Peyer's patch (tissue), 4 donors: ENCODE measurements around the gene KLK8. TPM values are rescaled to one million over a fixed set of nuclear protein-coding genes. Genes with fewer than 3 reads are reported as not detected.

Experiments
- DNase-seq, 3 donors: peaks; one replicate each; pipeline ENCODE4 v3.0.0-alpha.2; 2017 to 2019
- H3K27ac ChIP-seq, 4 donors: fragments of 200-600 bp; sonication (generic); one replicate each; pipeline ENCODE4 v1.5.1; 2016 to 2019
- H3K27me3 ChIP-seq, 2 donors: fragments of 200-600 bp; sonication (generic); one replicate each; pipeline ENCODE4 v1.5.1; 2019
- H3K36me3 ChIP-seq, 3 donors: fragments of 200-600 bp; sonication (generic); one replicate each; pipeline ENCODE4 v1.5.1; 2016 to 2019
- H3K4me1 ChIP-seq, 4 donors: fragments of 200-600 bp; sonication (generic); one replicate each; pipeline ENCODE4 v1.5.1; 2016 to 2019
- H3K4me3 ChIP-seq, 4 donors: fragments of 200-600 bp; sonication (generic); 1 replicate in 3 of 4; 2 replicates in 1 of 4; pipeline ENCODE4 v1.5.1; 2016 to 2019; ENCODE audit warnings: mild to moderate bottlenecking in 1 of 4
- H3K9me3 ChIP-seq, 4 donors: fragments of 200-600 bp; sonication (generic); one replicate each; pipeline ENCODE4 v1.5.1; 2016 to 2019; ENCODE audit warnings: mild to moderate bottlenecking in 1 of 4
- POLR2A ChIP-seq, 2 donors: fragments of 450-650 bp; IDR thresholded peaks; one replicate each; pipeline ENCODE4 v1.5.1; 2017; ENCODE audit warnings: antibody characterized with exemption in 2 of 2, mild to moderate bottlenecking in 2 of 2, moderate library complexity in 2 of 2
- total RNA-seq, 4 donors: library from RNA; depleted of rRNA; stranded (reverse); fragments of >200 nt; gene quantifications; one replicate each; pipeline ENCODE4 v1.1.0, GENCODE V29; 2016
- TF ChIP-seq, protein P1 (sequence below), 6 experiments: fragments of 450-650 bp in 4 of 6; fragments of 200-600 bp in 2 of 6; sonication (generic) in 1 of 6; IDR thresholded peaks; one replicate each; pipeline ENCODE4 v1.5.1; 2017 to 2019; ENCODE audit warnings: antibody characterized with exemption in 6 of 6, mild to moderate bottlenecking in 3 of 6, moderate library complexity in 1 of 6

Gene KLK8
- total RNA-seq, 4 donors from 2014 or later, result not detected

- no peak for DNase-seq
Observed at GRCh38 chr19:51009061-51009891, 7.9 kb upstream of the KLK8 start.

DNA sequence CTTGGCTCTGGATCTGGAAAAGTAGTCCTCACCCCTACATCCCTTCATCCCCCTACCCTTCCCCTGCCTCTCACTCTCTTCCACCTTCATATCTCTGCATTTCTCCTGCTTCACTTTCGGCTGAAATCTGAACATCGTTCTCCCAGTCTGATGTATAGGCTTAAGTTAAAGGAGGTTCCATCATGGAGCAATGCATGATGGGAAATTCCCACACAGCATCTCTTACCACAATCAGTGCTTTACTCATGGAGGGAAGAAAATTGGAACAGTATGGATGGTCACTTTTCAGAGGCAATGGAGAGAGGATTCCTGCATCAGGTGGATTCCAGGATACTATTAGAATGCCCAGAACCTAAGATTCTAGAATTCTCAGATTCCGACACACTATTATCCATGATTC is 6.1 kb upstream of the KLK8 start:
- no peaks in the 10 kb centered on the region for H3K27me3 ChIP-seq
- no peaks in the 10 kb centered on the region for H3K9me3 ChIP-seq
- H3K4me1 ChIP-seq, result no peaks in the 10 kb centered on the region
- TF ChIP-seq, protein P1, sequence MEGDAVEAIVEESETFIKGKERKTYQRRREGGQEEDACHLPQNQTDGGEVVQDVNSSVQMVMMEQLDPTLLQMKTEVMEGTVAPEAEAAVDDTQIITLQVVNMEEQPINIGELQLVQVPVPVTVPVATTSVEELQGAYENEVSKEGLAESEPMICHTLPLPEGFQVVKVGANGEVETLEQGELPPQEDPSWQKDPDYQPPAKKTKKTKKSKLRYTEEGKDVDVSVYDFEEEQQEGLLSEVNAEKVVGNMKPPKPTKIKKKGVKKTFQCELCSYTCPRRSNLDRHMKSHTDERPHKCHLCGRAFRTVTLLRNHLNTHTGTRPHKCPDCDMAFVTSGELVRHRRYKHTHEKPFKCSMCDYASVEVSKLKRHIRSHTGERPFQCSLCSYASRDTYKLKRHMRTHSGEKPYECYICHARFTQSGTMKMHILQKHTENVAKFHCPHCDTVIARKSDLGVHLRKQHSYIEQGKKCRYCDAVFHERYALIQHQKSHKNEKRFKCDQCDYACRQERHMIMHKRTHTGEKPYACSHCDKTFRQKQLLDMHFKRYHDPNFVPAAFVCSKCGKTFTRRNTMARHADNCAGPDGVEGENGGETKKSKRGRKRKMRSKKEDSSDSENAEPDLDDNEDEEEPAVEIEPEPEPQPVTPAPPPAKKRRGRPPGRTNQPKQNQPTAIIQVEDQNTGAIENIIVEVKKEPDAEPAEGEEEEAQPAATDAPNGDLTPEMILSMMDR (IDR thresholded peaks at IDR 0.05), result no peak
- TF ChIP-seq POLR2A (IDR thresholded peaks at IDR 0.05), result no peak
- H3K36me3 ChIP-seq, result no peaks in the 10 kb centered on the region
- H3K4me3 ChIP-seq, result no peak overlapping the region
- H3K27ac ChIP-seq, result no peak overlapping the region
- no peak for DNase-seq

More at GRCh38 chr19:51009061-51009891, 7.9 kb upstream of the KLK8 start:
- Histone ChIP-seq H3K27me3 (no peaks in the 10 kb centered on the region), H3K9me3 (no peaks in the 10 kb centered on the region), H3K4me3 (no peak overlapping the region), H3K27ac (no peak overlapping the region), H3K4me1 (no peaks in the 10 kb centered on the region), H3K36me3 (no peaks in the 10 kb centered on the region)
- no peak for TF ChIP-seq POLR2A (IDR thresholded peaks at IDR 0.05)
- TF ChIP-seq, protein P1 (IDR thresholded peaks at IDR 0.05), result no peak

- Histone ChIP-seq H3K27me3 (no peaks in the 10 kb centered on the region), H3K4me3 (no peak overlapping the region)
Observed at GRCh38 chr19:51006406-51006805, 5.0 kb upstream of the KLK8 start.

GRCh38 chr19:51005248-51005647 is 3.8 kb upstream of the KLK8 start:
- no peak for TF ChIP-seq POLR2A (IDR thresholded peaks at IDR 0.05)
- TF ChIP-seq, protein P1 (IDR thresholded peaks at IDR 0.05), result no peak
- H3K9me3 ChIP-seq, result no peaks in the 10 kb centered on the region
- no peak overlapping the region for H3K4me3 ChIP-seq
- H3K36me3 ChIP-seq, result no peaks in the 10 kb centered on the region
- H3K4me1 ChIP-seq, result no peaks in the 10 kb centered on the region
- no peak for DNase-seq
- H3K27ac ChIP-seq, result no peak overlapping the region
- no peaks in the 10 kb centered on the region for H3K27me3 ChIP-seq

More at GRCh38 chr19:51006406-51006805, 5.0 kb upstream of the KLK8 start:
- Histone ChIP-seq H3K9me3 (no peaks in the 10 kb centered on the region), H3K4me1 (no peaks in the 10 kb centered on the region), H3K27ac (no peak overlapping the region), H3K36me3 (no peaks in the 10 kb centered on the region)
- no peak for TF ChIP-seq POLR2A (IDR thresholded peaks at IDR 0.05)
- TF ChIP-seq, protein P1 (IDR thresholded peaks at IDR 0.05), result no peak
- DNase-seq, result no peak

- no peaks in the 10 kb centered on the region for H3K27me3 ChIP-seq
Observed at GRCh38 chr19:51003316-51003715, 1.9 kb upstream of the KLK8 start.

More at GRCh38 chr19:51003316-51003715, 1.9 kb upstream of the KLK8 start:
- no peaks in the 10 kb centered on the region for H3K36me3 ChIP-seq
- H3K4me3 ChIP-seq, result no peak overlapping the region
- no peak for DNase-seq
- no peaks in the 10 kb centered on the region for H3K4me1 ChIP-seq
- H3K27ac ChIP-seq, result no peak overlapping the region
- H3K9me3 ChIP-seq, result no peaks in the 10 kb centered on the region
- TF ChIP-seq POLR2A (IDR thresholded peaks at IDR 0.05), result no peak
- TF ChIP-seq, protein P1 (IDR thresholded peaks at IDR 0.05), result no peak
